ENCODE data around the gene GAPDHS.

GRCh38 chr19:35511337-35511736 lies 21.9 kb upstream of the GAPDHS start:
- TF ChIP-seq POLR2A (IDR thresholded peaks at IDR 0.05) (no peak), CTCF (IDR thresholded peaks at IDR 0.05 in 4 of 5, conservative IDR thresholded peaks at IDR 0.05 in 1 of 5) (no peak)
